K562 (cell line): Measurements from ENCODE around the gene FCRLA. TPM values are rescaled to one million over a fixed set of nuclear protein-coding genes. Genes with fewer than 3 reads are reported as not detected.

Experiments
- GATA2 ChIP-seq: sonication (generic); formaldehyde crosslinking; IDR thresholded peaks from 2 replicates; pipeline ENCODE4 v1.4.0; 2020; ENCODE audit warnings: mild to moderate bottlenecking, missing genetic modification reagents
- HMG20B ChIP-seq: fragments of 250-450 bp; sonication (Bioruptor Pico); IDR thresholded peaks from 2 replicates; pipeline ENCODE4 v1.5.0; 2021; ENCODE audit warnings: mild to moderate bottlenecking
- KDM1A ChIP-seq, 2 experiments: fragments of 450-650 bp; IDR thresholded peaks; 2 replicates each; pipeline ENCODE4 v1.6.1; 2016; ENCODE audit warnings: mild to moderate bottlenecking in 2 of 2
- NFRKB ChIP-seq: fragments of 450-650 bp; IDR thresholded peaks from 2 replicates; pipeline ENCODE4 v1.6.1; 2016; ENCODE audit warnings: low read depth
- PRMT5 ChIP-seq: sonication (generic); formaldehyde crosslinking; IDR thresholded peaks from 2 replicates; pipeline ENCODE4 v1.5.0; 2020; ENCODE audit warnings: missing genetic modification reagents
- SREBF1 ChIP-seq: fragments of 150-350 bp; IDR thresholded peaks from 2 replicates; pipeline ENCODE4 v1.6.1; 2014; ENCODE audit warnings: antibody characterized with exemption, low read depth, low read length, borderline replicate concordance
- SRSF1 ChIP-seq: fragments of 200-400 bp; formaldehyde crosslinking; IDR thresholded peaks from 2 replicates; pipeline ENCODE4 v1.6.1; 2017; ENCODE audit warnings: mild to moderate bottlenecking, low read depth, low read length, moderate library complexity
- THRAP3 ChIP-seq: fragments of 450-650 bp; IDR thresholded peaks from 2 replicates; pipeline ENCODE4 v1.6.1; 2016; ENCODE audit warnings: mild to moderate bottlenecking, inconsistent platforms, borderline replicate concordance
- ZNF217 ChIP-seq: sonication (generic); formaldehyde crosslinking; IDR thresholded peaks from 2 replicates; pipeline ENCODE4 v1.8.0; 2022; ENCODE audit warnings: mild to moderate bottlenecking, missing genetic modification reagents
- ZNF445 ChIP-seq: fragments of 250-450 bp; sonication (Bioruptor Pico); IDR thresholded peaks from 2 replicates; pipeline ENCODE4 v1.4.0; 2020; ENCODE audit warnings: low read depth, mild to moderate bottlenecking, moderate library complexity
- ZNF561 ChIP-seq: fragments of 450-650 bp; formaldehyde crosslinking; conservative IDR thresholded peaks from 2 replicates; pipeline ENCODE4 v1.4.0; 2020; ENCODE audit warnings: mild to moderate bottlenecking, moderate library complexity
- ZNF584 ChIP-seq: fragments of 200-800 bp; sonication (Bioruptor generic); IDR thresholded peaks from 2 replicates; pipeline ENCODE4 v1.6.1; 2016; ENCODE audit warnings: low read depth, mild to moderate bottlenecking, missing genetic modification characterization, missing compliant biosample characterization
- ZZZ3 ChIP-seq: fragments of 450-650 bp; IDR thresholded peaks from 2 replicates; pipeline ENCODE4 v1.6.1; 2016; ENCODE audit warnings: antibody characterized with exemption, mild to moderate bottlenecking, moderate library complexity
- polyA plus RNA-seq, 8 experiments: library from polyadenylated mRNA; depleted of rRNA in 4 of 8; stranded (reverse) in 5 of 8; unstranded in 3 of 8; fragments of >200 nt; fragmentation: Nextera tagmentation in 2 of 8; fragmentation: Illumina TruSeq in 1 of 8; extraction: Ambion mirVana in 2 of 8; extraction: Trizol in 1 of 8; gene quantifications; 2 replicates each; pipeline versions ENCODE4 v1.2.1 to v1.2.3, GENCODE V29; 2011 to 2014; ENCODE audit warnings: inconsistent platforms in 1 of 8, missing spikeins in 1 of 8
- total RNA-seq, 7 experiments: library from RNA; depleted of rRNA in 6 of 7; stranded (reverse); fragments of >200 nt in 6 of 7; fragmentation: Illumina TruSeq in 2 of 7; extraction: Trizol in 2 of 7; gene quantifications; 2 replicates each; pipeline versions ENCODE4 v1.2.1 to v1.2.3, GENCODE V29; 2011 to 2021; ENCODE audit warnings: low replicate concordance in 1 of 7
- TF ChIP-seq, protein P1 (sequence below): fragments of 450-650 bp; IDR thresholded peaks from 2 replicates; pipeline ENCODE4 v1.7.0; 2016; ENCODE audit warnings: borderline replicate concordance
- TF ChIP-seq, protein P2 (sequence below): IDR thresholded peaks from 3 replicates; pipeline ENCODE4 v1.6.1; 2011; ENCODE audit warnings: borderline replicate concordance, mild to moderate bottlenecking, moderate library complexity; ENCODE audit not compliant: insufficient read length; ENCODE audit errors: extremely low read depth
- TF ChIP-seq, protein P3 (sequence below): fragments of 450-650 bp; formaldehyde crosslinking; IDR thresholded peaks from 2 replicates; pipeline ENCODE4 v1.4.0; 2020; ENCODE audit warnings: mild to moderate bottlenecking, moderate library complexity
- TF ChIP-seq, protein P4 (sequence below): fragments of 450-650 bp; formaldehyde crosslinking; IDR thresholded peaks from 2 replicates; pipeline ENCODE4 v1.4.0; 2022; ENCODE audit warnings: mild to moderate bottlenecking, moderate library complexity
- TF ChIP-seq, protein P5 (sequence below): IDR thresholded peaks from 2 replicates; pipeline ENCODE4 v1.6.1; 2014; ENCODE audit warnings: antibody characterized with exemption

The FCRLA gene
- total and polyA plus RNA-seq, 9 of the 15 experiments (the other 6 are each of a cell fraction or from before 2014, with no cell fraction given), result 0.09 to 0.84 (median 0.44) TPM

GRCh38 chr1:161727256-161727924, 20.4 kb downstream of the FCRLA start (continued):
- TF ChIP-seq GATA2, result no peak
- peak; percentile 56; the same call in 1 of the 2 replicates for TF ChIP-seq NFRKB
- no peak for TF ChIP-seq HMG20B (CRISPR knock-in tag)
- TF ChIP-seq, protein P1, sequence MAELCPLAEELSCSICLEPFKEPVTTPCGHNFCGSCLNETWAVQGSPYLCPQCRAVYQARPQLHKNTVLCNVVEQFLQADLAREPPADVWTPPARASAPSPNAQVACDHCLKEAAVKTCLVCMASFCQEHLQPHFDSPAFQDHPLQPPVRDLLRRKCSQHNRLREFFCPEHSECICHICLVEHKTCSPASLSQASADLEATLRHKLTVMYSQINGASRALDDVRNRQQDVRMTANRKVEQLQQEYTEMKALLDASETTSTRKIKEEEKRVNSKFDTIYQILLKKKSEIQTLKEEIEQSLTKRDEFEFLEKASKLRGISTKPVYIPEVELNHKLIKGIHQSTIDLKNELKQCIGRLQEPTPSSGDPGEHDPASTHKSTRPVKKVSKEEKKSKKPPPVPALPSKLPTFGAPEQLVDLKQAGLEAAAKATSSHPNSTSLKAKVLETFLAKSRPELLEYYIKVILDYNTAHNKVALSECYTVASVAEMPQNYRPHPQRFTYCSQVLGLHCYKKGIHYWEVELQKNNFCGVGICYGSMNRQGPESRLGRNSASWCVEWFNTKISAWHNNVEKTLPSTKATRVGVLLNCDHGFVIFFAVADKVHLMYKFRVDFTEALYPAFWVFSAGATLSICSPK, result no peak
- no peak for TF ChIP-seq ZNF584
- no peak for TF ChIP-seq ZNF561 (CRISPR knock-in tag)
- TF ChIP-seq SREBF1, result no peak
- no peak for TF ChIP-seq ZNF445 (CRISPR knock-in tag)
- TF ChIP-seq PRMT5, result no peak
- TF ChIP-seq, protein P2, sequence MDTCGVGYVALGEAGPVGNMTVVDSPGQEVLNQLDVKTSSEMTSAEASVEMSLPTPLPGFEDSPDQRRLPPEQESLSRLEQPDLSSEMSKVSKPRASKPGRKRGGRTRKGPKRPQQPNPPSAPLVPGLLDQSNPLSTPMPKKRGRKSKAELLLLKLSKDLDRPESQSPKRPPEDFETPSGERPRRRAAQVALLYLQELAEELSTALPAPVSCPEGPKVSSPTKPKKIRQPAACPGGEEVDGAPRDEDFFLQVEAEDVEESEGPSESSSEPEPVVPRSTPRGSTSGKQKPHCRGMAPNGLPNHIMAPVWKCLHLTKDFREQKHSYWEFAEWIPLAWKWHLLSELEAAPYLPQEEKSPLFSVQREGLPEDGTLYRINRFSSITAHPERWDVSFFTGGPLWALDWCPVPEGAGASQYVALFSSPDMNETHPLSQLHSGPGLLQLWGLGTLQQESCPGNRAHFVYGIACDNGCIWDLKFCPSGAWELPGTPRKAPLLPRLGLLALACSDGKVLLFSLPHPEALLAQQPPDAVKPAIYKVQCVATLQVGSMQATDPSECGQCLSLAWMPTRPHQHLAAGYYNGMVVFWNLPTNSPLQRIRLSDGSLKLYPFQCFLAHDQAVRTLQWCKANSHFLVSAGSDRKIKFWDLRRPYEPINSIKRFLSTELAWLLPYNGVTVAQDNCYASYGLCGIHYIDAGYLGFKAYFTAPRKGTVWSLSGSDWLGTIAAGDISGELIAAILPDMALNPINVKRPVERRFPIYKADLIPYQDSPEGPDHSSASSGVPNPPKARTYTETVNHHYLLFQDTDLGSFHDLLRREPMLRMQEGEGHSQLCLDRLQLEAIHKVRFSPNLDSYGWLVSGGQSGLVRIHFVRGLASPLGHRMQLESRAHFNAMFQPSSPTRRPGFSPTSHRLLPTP, result no peak
- TF ChIP-seq SRSF1, result no peak
- TF ChIP-seq ZZZ3, result no peak
- TF ChIP-seq THRAP3, result no peak
- TF ChIP-seq ZNF217 (CRISPR knock-in tag), result no peak
- TF ChIP-seq, protein P3, sequence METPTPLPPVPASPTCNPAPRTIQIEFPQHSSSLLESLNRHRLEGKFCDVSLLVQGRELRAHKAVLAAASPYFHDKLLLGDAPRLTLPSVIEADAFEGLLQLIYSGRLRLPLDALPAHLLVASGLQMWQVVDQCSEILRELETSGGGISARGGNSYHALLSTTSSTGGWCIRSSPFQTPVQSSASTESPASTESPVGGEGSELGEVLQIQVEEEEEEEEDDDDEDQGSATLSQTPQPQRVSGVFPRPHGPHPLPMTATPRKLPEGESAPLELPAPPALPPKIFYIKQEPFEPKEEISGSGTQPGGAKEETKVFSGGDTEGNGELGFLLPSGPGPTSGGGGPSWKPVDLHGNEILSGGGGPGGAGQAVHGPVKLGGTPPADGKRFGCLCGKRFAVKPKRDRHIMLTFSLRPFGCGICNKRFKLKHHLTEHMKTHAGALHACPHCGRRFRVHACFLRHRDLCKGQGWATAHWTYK, result no peak
- TF ChIP-seq, protein P4, sequence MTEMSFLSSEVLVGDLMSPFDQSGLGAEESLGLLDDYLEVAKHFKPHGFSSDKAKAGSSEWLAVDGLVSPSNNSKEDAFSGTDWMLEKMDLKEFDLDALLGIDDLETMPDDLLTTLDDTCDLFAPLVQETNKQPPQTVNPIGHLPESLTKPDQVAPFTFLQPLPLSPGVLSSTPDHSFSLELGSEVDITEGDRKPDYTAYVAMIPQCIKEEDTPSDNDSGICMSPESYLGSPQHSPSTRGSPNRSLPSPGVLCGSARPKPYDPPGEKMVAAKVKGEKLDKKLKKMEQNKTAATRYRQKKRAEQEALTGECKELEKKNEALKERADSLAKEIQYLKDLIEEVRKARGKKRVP (CRISPR knock-in tag), result no peak
- TF ChIP-seq, protein P5, sequence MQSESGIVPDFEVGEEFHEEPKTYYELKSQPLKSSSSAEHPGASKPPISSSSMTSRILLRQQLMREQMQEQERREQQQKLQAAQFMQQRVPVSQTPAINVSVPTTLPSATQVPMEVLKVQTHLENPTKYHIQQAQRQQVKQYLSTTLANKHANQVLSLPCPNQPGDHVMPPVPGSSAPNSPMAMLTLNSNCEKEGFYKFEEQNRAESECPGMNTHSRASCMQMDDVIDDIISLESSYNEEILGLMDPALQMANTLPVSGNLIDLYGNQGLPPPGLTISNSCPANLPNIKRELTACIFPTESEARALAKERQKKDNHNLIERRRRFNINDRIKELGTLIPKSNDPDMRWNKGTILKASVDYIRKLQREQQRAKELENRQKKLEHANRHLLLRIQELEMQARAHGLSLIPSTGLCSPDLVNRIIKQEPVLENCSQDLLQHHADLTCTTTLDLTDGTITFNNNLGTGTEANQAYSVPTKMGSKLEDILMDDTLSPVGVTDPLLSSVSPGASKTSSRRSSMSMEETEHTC, result no peak
- TF ChIP-seq KDM1A (IDR thresholded peaks at IDR 0.05), result no peak
